HUDEP-2 (cell line): ENCODE data around the gene CALY.

Experiments
- DNase-seq, 76 experiments: peaks; one replicate each; lab custom pipeline; 2025; ENCODE audit not compliant: unreplicated experiment in 76 of 76; lab: John Stamatoyannopoulos, UW

The CALY gene

DNA sequence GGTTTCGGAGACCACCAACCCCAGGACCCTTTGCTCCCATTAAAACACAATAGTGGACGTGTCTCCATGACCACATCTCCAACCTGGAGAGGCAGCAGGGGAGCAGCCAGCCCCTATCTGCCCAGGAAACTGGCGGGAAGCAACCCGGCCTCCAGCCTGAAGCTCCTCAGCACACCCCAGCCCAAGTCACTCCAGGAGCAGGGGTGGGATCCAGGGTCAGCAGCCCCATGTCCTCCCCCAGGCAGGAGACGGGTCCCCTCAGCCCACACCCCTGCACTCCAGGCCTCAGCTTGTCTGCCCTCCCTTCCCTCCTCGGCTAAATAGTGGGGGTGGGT lies 60.6 kb downstream of the CALY start:
- no peak for DNase-seq

DNA sequence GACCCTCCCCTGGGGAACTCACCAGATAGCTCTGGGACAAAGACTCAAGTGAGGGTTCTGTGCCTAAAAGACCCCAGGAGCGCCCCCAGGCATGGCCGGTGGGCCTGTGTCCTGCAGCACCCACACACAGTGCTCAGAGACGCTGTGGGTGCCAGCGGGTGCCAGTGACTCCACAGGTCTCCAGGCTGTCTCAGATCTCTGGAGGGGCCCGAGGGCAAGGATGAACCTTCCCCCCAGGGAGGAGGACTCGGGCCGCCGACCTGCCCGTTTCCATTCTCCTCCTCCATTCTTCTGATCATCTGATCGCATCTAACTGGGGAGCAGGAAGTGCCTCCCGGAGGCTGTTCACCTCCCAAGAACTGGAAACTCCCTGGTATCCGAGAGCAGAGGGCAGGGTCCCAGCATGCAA lies 61.0 kb downstream of the CALY start:
- peak in 12 of 76 experiments; percentile 6 to 31 (median 17) for DNase-seq

GRCh38 chr10:133274751-133275683 lies 61.7 kb downstream of the CALY start:
- DNase-seq = peak in 30 of 76 experiments; percentile 4 to 46 (median 24)
